DOHH2 (cell line): ENCODE results near the gene HHAT.

Source experiments
- H3F3A ChIP-seq: fragments of 200-600 bp; sonication (generic), shearing (Covaris generic); 2 replicates; pipeline ENCODE4 v1.6.0; 2016; ENCODE audit warnings: antibody characterized with exemption, mild to moderate bottlenecking; ENCODE audit not compliant: control insufficient read depth, insufficient read depth
- H3K27ac ChIP-seq: fragments of 200-600 bp; sonication (generic); 2 replicates; pipeline ENCODE4 v1.5.1; 2014; ENCODE audit warnings: low read depth, mild to moderate bottlenecking, low read length, moderate library complexity
- H3K27me3 ChIP-seq: fragments of 200-600 bp; sonication (generic); 2 replicates; pipeline ENCODE4 v1.6.1; 2014; ENCODE audit warnings: mild to moderate bottlenecking, low read length, mixed read lengths; ENCODE audit not compliant: control insufficient read depth
- H3K36me3 ChIP-seq: fragments of 200-600 bp; sonication (generic); 2 replicates; pipeline ENCODE4 v1.6.1; 2014; ENCODE audit warnings: mild to moderate bottlenecking, low read length, moderate library complexity, mixed read lengths; ENCODE audit not compliant: control insufficient read depth
- H3K4me1 ChIP-seq: fragments of 200-600 bp; sonication (generic); 2 replicates; pipeline ENCODE4 v1.6.1; 2014; ENCODE audit warnings: mild to moderate bottlenecking, low read length, mixed read lengths; ENCODE audit not compliant: control insufficient read depth
- H3K4me2 ChIP-seq: fragments of 200-600 bp; sonication (generic); 2 replicates; pipeline ENCODE4 v1.6.0; 2014; ENCODE audit warnings: mild to moderate bottlenecking, low read length, moderate library complexity
- H3K4me3 ChIP-seq: fragments of 200-600 bp; sonication (generic); 2 replicates; pipeline ENCODE4 v1.5.1; 2014; ENCODE audit warnings: mild to moderate bottlenecking, low read length, mixed read lengths
- H3K79me2 ChIP-seq: fragments of 200-600 bp; sonication (generic); 2 replicates; pipeline ENCODE4 v1.6.1; 2014; ENCODE audit warnings: mild to moderate bottlenecking, low read length, mixed read lengths; ENCODE audit not compliant: control insufficient read depth
- H3K9me2 ChIP-seq: fragments of 200-600 bp; sonication (generic); replicated peaks from 2 replicates; pipeline ENCODE4 v1.6.1; 2014; ENCODE audit warnings: mild to moderate bottlenecking, low read length, mixed read lengths; ENCODE audit not compliant: control insufficient read depth
- H3K9me3 ChIP-seq: fragments of 200-600 bp; sonication (generic); 2 replicates; pipeline ENCODE4 v1.6.1; 2014; ENCODE audit warnings: antibody characterized with exemption, low read length, mixed read lengths; ENCODE audit not compliant: control insufficient read depth, insufficient read depth
- H4K20me1 ChIP-seq: fragments of 200-600 bp; sonication (generic); 2 replicates; pipeline ENCODE4 v1.6.0; 2014; ENCODE audit warnings: low read depth, mild to moderate bottlenecking, antibody characterized with exemption, low read length, moderate library complexity; ENCODE audit not compliant: control insufficient read depth, insufficient read depth
- EZH2phosphoT487 ChIP-seq: fragments of 200-600 bp; sonication (generic); IDR thresholded peaks from 2 replicates; pipeline ENCODE4 v1.6.1; 2017; ENCODE audit warnings: borderline replicate concordance, mild to moderate bottlenecking, antibody characterized with exemption, low read length, moderate library complexity, mixed read lengths
- TF ChIP-seq, protein P1 (sequence below): fragments of 200-600 bp; sonication (generic); IDR thresholded peaks from one replicate; pipeline ENCODE4 v1.5.1; 2014; ENCODE audit warnings: antibody characterized with exemption, mild to moderate bottlenecking, low read depth, low read length; ENCODE audit not compliant: poor library complexity, severe bottlenecking

Gene HHAT

DNA sequence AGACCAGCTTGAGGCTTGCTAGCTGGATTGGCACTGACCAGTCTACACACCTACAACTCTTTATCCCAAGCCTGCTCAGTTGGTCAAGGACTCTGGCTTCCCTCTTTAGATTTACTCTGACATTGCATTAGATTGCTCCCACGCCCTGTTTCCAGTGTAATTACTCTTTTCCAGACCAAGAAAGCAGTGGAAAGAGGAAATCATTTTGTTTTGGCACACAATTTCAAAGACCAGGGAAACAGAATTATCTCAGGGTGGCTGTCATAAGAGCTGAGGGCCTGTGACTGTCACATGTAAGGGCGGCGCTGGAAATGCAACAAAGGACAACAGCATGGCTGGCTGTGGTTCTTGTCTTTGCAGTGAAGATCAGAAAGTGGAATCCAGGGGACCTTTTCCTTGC is 302.7 kb downstream of the HHAT start:
- Histone ChIP-seq H3K27ac (no peak overlapping the region), H3K9me2 (no peaks in the 10 kb centered on the region), H4K20me1 (no peaks in the 10 kb centered on the region), H3K79me2 (no peaks in the 10 kb centered on the region), H3F3A (no peaks in the 10 kb centered on the region), H3K27me3 (no peaks in the 10 kb centered on the region), H3K4me3 (no peak overlapping the region), H3K9me3 (no peaks in the 10 kb centered on the region), H3K4me1 (no peaks in the 10 kb centered on the region), H3K36me3 (no peaks in the 10 kb centered on the region), H3K4me2 (no peak overlapping the region)
- TF ChIP-seq, protein P1, sequence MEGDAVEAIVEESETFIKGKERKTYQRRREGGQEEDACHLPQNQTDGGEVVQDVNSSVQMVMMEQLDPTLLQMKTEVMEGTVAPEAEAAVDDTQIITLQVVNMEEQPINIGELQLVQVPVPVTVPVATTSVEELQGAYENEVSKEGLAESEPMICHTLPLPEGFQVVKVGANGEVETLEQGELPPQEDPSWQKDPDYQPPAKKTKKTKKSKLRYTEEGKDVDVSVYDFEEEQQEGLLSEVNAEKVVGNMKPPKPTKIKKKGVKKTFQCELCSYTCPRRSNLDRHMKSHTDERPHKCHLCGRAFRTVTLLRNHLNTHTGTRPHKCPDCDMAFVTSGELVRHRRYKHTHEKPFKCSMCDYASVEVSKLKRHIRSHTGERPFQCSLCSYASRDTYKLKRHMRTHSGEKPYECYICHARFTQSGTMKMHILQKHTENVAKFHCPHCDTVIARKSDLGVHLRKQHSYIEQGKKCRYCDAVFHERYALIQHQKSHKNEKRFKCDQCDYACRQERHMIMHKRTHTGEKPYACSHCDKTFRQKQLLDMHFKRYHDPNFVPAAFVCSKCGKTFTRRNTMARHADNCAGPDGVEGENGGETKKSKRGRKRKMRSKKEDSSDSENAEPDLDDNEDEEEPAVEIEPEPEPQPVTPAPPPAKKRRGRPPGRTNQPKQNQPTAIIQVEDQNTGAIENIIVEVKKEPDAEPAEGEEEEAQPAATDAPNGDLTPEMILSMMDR: no peak
- no peak for TF ChIP-seq EZH2phosphoT487

DNA sequence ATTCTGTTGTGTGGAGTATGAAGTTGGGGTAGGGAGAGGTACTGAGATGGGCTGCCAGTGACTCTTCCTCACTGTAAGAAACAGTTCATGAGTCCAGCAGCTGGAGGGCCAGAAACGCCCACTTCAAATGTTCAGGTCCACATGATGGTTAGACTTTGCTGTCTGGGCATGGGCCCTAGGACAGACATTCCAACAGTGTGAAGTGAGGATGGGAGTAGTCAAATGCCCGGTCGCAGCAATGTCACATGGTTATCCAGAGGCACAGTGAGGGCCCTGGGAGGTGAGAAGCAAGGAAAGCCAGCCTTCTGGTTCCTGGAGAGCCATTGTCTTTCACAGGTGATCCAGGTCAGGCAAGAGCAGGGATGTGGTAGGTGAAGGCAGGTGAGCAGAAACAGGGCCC is 304.4 kb downstream of the HHAT start:
- no peaks in the 10 kb centered on the region for H4K20me1 ChIP-seq
- no peaks in the 10 kb centered on the region for H3K4me1 ChIP-seq
- H3F3A ChIP-seq: no peaks in the 10 kb centered on the region
- no peak overlapping the region for H3K4me3 ChIP-seq
- no peaks in the 10 kb centered on the region for H3K27me3 ChIP-seq
- H3K36me3 ChIP-seq: no peaks in the 10 kb centered on the region
- H3K9me3 ChIP-seq: no peaks in the 10 kb centered on the region
- H3K27ac ChIP-seq: no peak overlapping the region
- H3K9me2 ChIP-seq: no peaks in the 10 kb centered on the region
- TF ChIP-seq, protein P1: no peak
- TF ChIP-seq EZH2phosphoT487: no peak
- H3K4me2 ChIP-seq: no peak overlapping the region
- no peaks in the 10 kb centered on the region for H3K79me2 ChIP-seq

DNA sequence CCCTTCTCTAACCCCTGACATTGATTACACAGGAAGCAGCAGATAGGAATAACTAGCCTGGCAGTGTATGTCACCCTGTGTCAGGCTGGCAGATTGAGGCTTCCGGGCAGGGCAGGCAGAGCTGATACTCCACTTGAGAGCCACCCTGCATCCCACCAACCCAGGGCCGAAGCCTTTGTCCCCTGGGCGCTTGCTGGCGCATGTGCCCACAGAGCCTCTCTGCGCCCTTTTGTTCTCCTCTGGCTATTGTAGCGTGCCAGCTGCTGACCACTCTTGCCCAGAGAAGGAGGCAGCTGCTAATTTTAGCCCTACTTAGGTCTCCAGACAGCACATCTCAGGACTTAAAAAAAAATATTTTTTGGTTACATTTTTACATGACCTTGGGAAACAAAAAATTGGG is 304.9 kb downstream of the HHAT start:
- no peaks in the 10 kb centered on the region for H3K9me3 ChIP-seq
- no peak for TF ChIP-seq EZH2phosphoT487
- TF ChIP-seq, protein P1: no peak
- H4K20me1 ChIP-seq: no peaks in the 10 kb centered on the region

DNA sequence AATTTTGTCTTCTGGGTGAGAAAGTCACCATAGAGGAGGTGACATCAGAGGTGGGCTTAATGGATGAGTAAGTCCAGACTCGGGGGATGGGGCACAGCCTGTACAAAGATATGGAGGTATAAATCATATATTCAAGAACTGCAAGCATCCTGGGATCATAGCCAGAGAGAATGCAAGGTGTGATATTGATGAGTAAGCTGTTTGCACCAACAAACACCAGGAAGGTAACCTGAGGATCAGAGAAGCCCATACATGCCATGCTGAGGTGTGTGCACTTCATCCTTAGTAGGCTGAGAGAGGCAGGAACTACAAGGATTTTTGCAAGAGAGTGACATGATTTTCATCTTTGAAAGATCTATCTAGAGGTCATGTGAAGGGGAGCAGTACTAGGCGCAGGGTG is 306.4 kb downstream of the HHAT start:
- Histone ChIP-seq H3K4me3 (no peak overlapping the region), H3K9me3 (no peaks in the 10 kb centered on the region), H3K27me3 (no peaks in the 10 kb centered on the region), H3K4me2 (no peak overlapping the region), H4K20me1 (no peaks in the 10 kb centered on the region), H3K27ac (no peak overlapping the region), H3K4me1 (no peaks in the 10 kb centered on the region), H3K9me2 (no peaks in the 10 kb centered on the region), H3K36me3 (no peaks in the 10 kb centered on the region), H3K79me2 (no peaks in the 10 kb centered on the region), H3F3A (no peaks in the 10 kb centered on the region)
- TF ChIP-seq EZH2phosphoT487: no peak
- TF ChIP-seq, protein P1: no peak

More for the DNA sequence above, 304.9 kb downstream of the HHAT start:
- Histone ChIP-seq H3K9me2 (no peaks in the 10 kb centered on the region), H3K4me2 (no peak overlapping the region), H3K27ac (no peak overlapping the region), H3K4me3 (no peak overlapping the region), H3K27me3 (no peaks in the 10 kb centered on the region), H3K4me1 (no peaks in the 10 kb centered on the region), H3K79me2 (no peaks in the 10 kb centered on the region), H3K36me3 (no peaks in the 10 kb centered on the region), H3F3A (no peaks in the 10 kb centered on the region)
